ENCODE measurements around the gene ITGA4. TPM values are rescaled to one million over a fixed set of nuclear protein-coding genes. Genes with fewer than 3 reads are reported as not detected.

ITGA4 gene
- total RNA-seq, 1 donor from 2014 or later: 98.5 TPM

DNA sequence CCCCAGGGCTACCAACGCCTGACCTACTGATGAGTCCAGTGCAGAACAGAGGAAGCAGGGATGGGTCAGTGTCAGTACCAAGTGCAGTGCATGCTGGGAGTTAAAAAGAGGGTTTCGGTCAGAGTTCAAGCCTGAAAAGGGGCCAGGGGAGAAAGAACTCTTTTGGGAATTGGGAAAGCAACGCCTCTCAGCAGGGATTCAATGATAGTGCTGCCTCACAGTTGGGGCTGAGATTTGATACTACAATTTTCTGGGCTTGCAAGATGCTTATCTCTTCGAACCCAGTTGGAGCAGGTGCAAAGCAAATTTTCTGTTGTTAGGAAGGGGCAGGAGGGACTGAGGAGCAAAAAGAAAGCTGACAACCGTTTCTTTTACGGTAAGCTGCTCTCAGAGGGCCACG lies 117.1 kb downstream of the ITGA4 start:
- intact Hi-C loops (cut with micrococcal nuclease): no loop called here
- Mint-ChIP-seq H3K27me3 (ENCODE audit: insufficient read depth) (peaks cover 11% of the 10 kb centered on the region), H3K9me3 (no peaks in the 10 kb centered on the region), H3K4me1 (ENCODE audit: low read depth) (peaks cover 2% of the 10 kb centered on the region), H3K27ac (no peak overlapping the region), H3K4me3 (no peak overlapping the region), H3K36me3 (ENCODE audit: low read depth) (no peaks in the 10 kb centered on the region)
- DNase-seq (ENCODE audit: low spot score): no peak

DNA sequence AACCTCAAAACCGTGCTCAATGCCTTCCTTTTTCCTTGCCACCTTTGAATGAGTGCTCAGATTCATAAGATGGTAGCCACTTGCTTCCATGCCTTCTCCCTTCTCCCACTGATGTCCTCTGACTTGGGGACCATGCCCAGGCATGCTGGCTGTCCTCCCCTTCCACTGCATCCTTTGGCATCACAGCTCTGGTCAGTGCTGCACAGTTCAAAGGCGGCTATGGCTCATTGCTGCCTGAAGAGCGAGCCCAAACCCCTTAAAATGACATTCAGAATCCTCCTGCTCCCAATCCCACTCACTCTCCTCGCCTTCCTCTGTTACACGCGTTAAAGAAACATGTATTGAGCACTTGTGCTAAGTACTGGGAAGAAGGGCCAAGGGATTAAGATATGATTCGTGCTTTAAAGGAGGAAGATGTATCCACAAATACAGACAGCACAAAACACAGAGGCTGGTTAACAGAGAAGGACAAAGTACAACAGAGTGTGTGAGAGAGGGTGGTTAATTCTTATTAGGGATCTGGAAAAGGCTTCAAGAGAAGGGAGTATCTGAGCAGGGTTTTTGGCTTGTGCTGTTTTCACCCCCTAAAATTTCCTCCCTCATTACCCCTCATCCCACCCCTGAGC lies 118.0 kb downstream of the ITGA4 start:
- Mint-ChIP-seq H3K4me1 (ENCODE audit: low read depth) (no peaks in the 10 kb centered on the region), H3K4me3 (no peak overlapping the region), H3K27ac (no peak overlapping the region), H3K36me3 (ENCODE audit: low read depth) (no peaks in the 10 kb centered on the region), H3K27me3 (ENCODE audit: insufficient read depth) (peaks cover 11% of the 10 kb centered on the region), H3K9me3 (no peaks in the 10 kb centered on the region)
- no peak for DNase-seq (ENCODE audit: low spot score)
- intact Hi-C loops (cut with micrococcal nuclease): no loop called here

DNA sequence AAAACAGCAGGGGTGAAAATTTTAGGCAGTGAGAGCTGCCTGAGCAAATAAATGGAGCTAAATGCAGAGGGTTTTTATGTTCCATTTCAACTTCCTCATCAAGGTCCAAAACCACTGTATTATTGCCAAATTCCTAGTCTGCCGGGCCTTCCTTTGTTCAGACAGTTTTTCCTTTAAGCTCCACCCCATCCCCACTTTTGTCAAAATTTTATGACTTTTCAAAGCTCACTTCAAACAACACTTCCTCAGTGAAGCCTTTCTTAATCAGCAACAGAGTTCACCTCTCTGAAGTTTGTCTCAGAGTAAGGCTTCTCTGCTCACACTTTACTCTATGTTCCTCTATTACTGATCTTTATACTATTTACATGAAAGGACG lies 118.5 kb downstream of the ITGA4 start:
- Mint-ChIP-seq H3K36me3 (ENCODE audit: low read depth) (no peaks in the 10 kb centered on the region), H3K4me3 (no peak overlapping the region), H3K27me3 (ENCODE audit: insufficient read depth) (peaks cover 11% of the 10 kb centered on the region), H3K9me3 (no peaks in the 10 kb centered on the region), H3K27ac (no peak overlapping the region), H3K4me1 (ENCODE audit: low read depth) (no peaks in the 10 kb centered on the region)
- intact Hi-C loops (cut with micrococcal nuclease): no loop called here
- DNase-seq (ENCODE audit: low spot score): no peak

DNA sequence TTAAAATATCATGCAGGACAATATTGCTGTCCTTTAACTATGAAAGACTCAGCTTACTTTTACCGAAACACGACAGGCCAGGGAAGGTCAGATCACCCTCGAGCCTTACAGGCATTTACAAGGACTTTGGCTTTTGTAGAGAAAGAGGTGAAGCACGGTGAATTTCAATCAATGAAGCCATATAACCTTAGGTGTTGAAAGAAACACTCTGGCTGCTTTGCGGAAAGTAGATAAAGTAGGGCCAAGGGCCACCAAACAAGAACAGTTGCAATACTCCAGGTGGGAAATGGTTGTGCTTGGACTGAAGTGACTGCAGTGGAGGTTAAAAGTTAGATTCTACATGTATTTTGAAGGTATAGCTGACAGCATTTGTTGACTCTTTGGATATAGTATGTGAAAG lies 119.2 kb downstream of the ITGA4 start:
- DNase-seq (ENCODE audit: low spot score): no peak
- Mint-ChIP-seq H3K27me3 (ENCODE audit: insufficient read depth) (peaks cover 11% of the 10 kb centered on the region), H3K27ac (no peak overlapping the region), H3K36me3 (ENCODE audit: low read depth) (no peaks in the 10 kb centered on the region), H3K4me3 (no peak overlapping the region), H3K4me1 (ENCODE audit: low read depth) (no peaks in the 10 kb centered on the region), H3K9me3 (no peaks in the 10 kb centered on the region)
- intact Hi-C loops (cut with micrococcal nuclease): no loop called here

- no peaks in the 10 kb centered on the region for H3K36me3 Mint-ChIP-seq (ENCODE audit: low read depth)
- intact Hi-C loops (cut with micrococcal nuclease): no loop called here
- H3K9me3 Mint-ChIP-seq: no peaks in the 10 kb centered on the region
- H3K4me1 Mint-ChIP-seq (ENCODE audit: low read depth): no peaks in the 10 kb centered on the region
- H3K27me3 Mint-ChIP-seq (ENCODE audit: insufficient read depth): peaks cover 3% of the 10 kb centered on the region
- H3K27ac Mint-ChIP-seq: no peak overlapping the region
- no peak for DNase-seq (ENCODE audit: low spot score)
- H3K4me3 Mint-ChIP-seq: no peak overlapping the region
Observed at GRCh38 chr2:181578829-181579228, 121.6 kb downstream of the ITGA4 start.

GRCh38 chr2:181581534-181581933 lies 124.3 kb downstream of the ITGA4 start:
- Mint-ChIP-seq H3K27ac (no peak overlapping the region), H3K27me3 (ENCODE audit: insufficient read depth) (peaks cover 14% of the 10 kb centered on the region), H3K9me3 (no peaks in the 10 kb centered on the region), H3K4me3 (no peak overlapping the region), H3K36me3 (ENCODE audit: low read depth) (no peaks in the 10 kb centered on the region), H3K4me1 (ENCODE audit: low read depth) (peaks cover 10% of the 10 kb centered on the region)
- intact Hi-C loops (cut with micrococcal nuclease): no loop called here
- DNase-seq (ENCODE audit: low spot score): no peak

DNA sequence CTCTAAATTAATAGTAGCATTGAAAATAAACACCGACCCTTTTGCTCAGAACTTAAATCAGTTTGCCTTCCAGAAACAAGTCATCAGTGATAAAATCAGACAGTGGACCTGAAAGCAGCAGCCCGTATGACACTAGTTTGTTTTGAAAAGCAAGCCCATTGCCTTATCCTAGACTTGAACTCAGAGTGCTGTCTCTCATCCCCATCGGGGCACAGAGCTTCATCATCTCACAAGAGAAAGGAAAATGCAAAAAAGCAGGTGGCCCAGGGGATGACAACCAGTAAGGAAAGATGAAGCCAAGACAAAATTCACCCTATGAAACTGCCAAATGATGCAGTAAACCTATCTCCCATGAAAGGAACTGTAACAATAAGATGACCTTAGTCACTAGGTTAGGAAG lies 128.5 kb downstream of the ITGA4 start:
- peaks cover 14% of the 10 kb centered on the region for H3K4me1 Mint-ChIP-seq (ENCODE audit: low read depth)
- no peak for DNase-seq (ENCODE audit: low spot score)
- intact Hi-C loops (cut with micrococcal nuclease): no loop called here
- H3K27ac Mint-ChIP-seq: no peak overlapping the region
- no peaks in the 10 kb centered on the region for H3K36me3 Mint-ChIP-seq (ENCODE audit: low read depth)
- H3K27me3 Mint-ChIP-seq (ENCODE audit: insufficient read depth): peaks cover 21% of the 10 kb centered on the region
- no peaks in the 10 kb centered on the region for H3K9me3 Mint-ChIP-seq
- H3K4me3 Mint-ChIP-seq: no peak overlapping the region

Other genes starting within 250 kb of the ITGA4 start
- gene CERKL, start 199.7 kb downstream of the ITGA4 start, total RNA-seq: not detected in 2 replicates
- not detected in 2 replicates for gene NEUROD1, start 223.1 kb downstream of the ITGA4 start, total RNA-seq

All from activated T-helper 1 cell treated with anti-CD3 and anti-CD28 coated beads, Interleukin-12 subunit alpha, Interleukin-12 subunit beta, Interleukin-2, Interleukin-4 antibody, amounts not matched to agents 30 ng/mL and 10 ng/mL and 1 ng/mL, durations not matched to agents 14 hours and 24 hours and 36 hours (primary cell).